CD4-positive, alpha-beta T cell (primary cell): ENCODE data around the gene ERGIC3. TPM values are rescaled to one million over a fixed set of nuclear protein-coding genes. Genes with fewer than 3 reads are reported as not detected.

Experiments
- ATAC-seq: fragments of 200-7000 bp; cut with Tn5 transposase; one replicate; pipeline ENCODE4 v1.10.0; 2022; ENCODE audit warnings: mild to moderate bottlenecking; ENCODE audit not compliant: poor library complexity
- CTCF ChIA-PET: fragments of 350-600 bp; sonication (Branson Sonifier 250); formaldehyde crosslinking; loops from one replicate; lab custom pipeline; 2021; ENCODE audit warnings: antibody characterized with exemption, inconsistent platforms; lab: Charles Lee
- POLR2A ChIA-PET: fragments of 350-600 bp; sonication (Branson Sonifier 250); formaldehyde crosslinking; loops from one replicate; lab custom pipeline; 2021; ENCODE audit warnings: antibody characterized with exemption, inconsistent platforms; lab: Charles Lee
- DNase-seq, 14 experiments: peaks; one replicate each; pipeline ENCODE4 v3.0.0-alpha.2; 2013 to 2020; ENCODE audit warnings: mixed read lengths in 2 of 14
- H3K27ac ChIP-seq, 2 donors: one replicate each; pipeline versions ENCODE4 v1.5.1 to v1.7.0; 2013; ENCODE audit warnings: low read length in 2 of 2, low read depth in 1 of 2, mild to moderate bottlenecking in 1 of 2
- H3K27me3 ChIP-seq, 2 experiments: 1 replicate in 1 of 2; 2 replicates in 1 of 2; pipeline versions ENCODE4 v1.6.1 to v1.7.0; 2013; ENCODE audit warnings: low read length in 2 of 2, control low read depth in 1 of 2, mild to moderate bottlenecking in 1 of 2, moderate library complexity in 1 of 2; ENCODE audit not compliant: insufficient read depth in 2 of 2, control insufficient read depth in 1 of 2
- H3K36me3 ChIP-seq: one replicate; pipeline ENCODE4 v1.6.1; 2013; ENCODE audit warnings: low read length, control low read depth; ENCODE audit not compliant: insufficient read depth
- H3K4me1 ChIP-seq: one replicate; pipeline ENCODE4 v1.6.1; 2013; ENCODE audit warnings: low read length, control low read depth; ENCODE audit not compliant: insufficient read depth
- H3K4me3 ChIP-seq: one replicate; pipeline ENCODE4 v1.5.1; 2013; ENCODE audit warnings: mild to moderate bottlenecking, low read length, moderate library complexity
- H3K9me3 ChIP-seq, 2 experiments: 1 replicate in 1 of 2; 2 replicates in 1 of 2; pipeline versions ENCODE4 v1.6.1 to v1.7.0; 2013; ENCODE audit warnings: low read length in 2 of 2, mild to moderate bottlenecking in 2 of 2, control low read depth in 1 of 2, moderate library complexity in 1 of 2; ENCODE audit not compliant: control insufficient read depth in 1 of 2, insufficient read depth in 1 of 2
- H3K27ac Mint-ChIP-seq: one replicate; pipeline ENCODE4 v1.8.0; 2020; ENCODE audit warnings: mixed read lengths
- H3K27me3 Mint-ChIP-seq: one replicate; pipeline ENCODE4 v1.8.0; 2021; ENCODE audit warnings: mixed read lengths
- H3K36me3 Mint-ChIP-seq: one replicate; pipeline ENCODE4 v1.8.0; 2021; ENCODE audit warnings: low read depth, mixed read lengths
- H3K4me1 Mint-ChIP-seq: one replicate; pipeline ENCODE4 v1.8.0; 2021; ENCODE audit warnings: low read depth, mixed read lengths
- H3K4me3 Mint-ChIP-seq: one replicate; pipeline ENCODE4 v1.8.0; 2020; ENCODE audit warnings: mild to moderate bottlenecking, mixed read lengths
- H3K9me3 Mint-ChIP-seq: one replicate; pipeline ENCODE4 v1.8.0; 2020; ENCODE audit warnings: mixed read lengths
- CTCF ChIP-seq: fragments of 200-600 bp; IDR thresholded peaks from one replicate; pipeline ENCODE4 v1.8.0; 2022; ENCODE audit warnings: antibody characterized with exemption, mild to moderate bottlenecking
- intact Hi-C, 2 experiments: fragments of 100-400 bp; cut with DNase I in 1 of 2; cut with micrococcal nuclease in 1 of 2; formaldehyde crosslinking; loops; one replicate each; pipeline versions ENCODE4 v1.15.1 to v1.9.0; 2023 to 2025; cut with DNase I, micrococcal nuclease
- total RNA-seq, 174 experiments: library from RNA in 2 of 174; stranded (reverse) in 2 of 174; gene quantifications; one replicate each; pipeline ENCODE4 v1.2.3 and lab custom pipeline; 2021 to 2026

ERGIC3 gene
- total RNA-seq, 2 experiments from 2014 or later = 144 to 146 TPM

GRCh38 chr20:35527122-35527769 lies 14.6 kb upstream of the ERGIC3 start:
- CTCF ChIA-PET = interaction anchor here (0.5 to 0.6 kb wide), 2 partner anchors 46 to 476 kb away, joined by 3 read pairs; no protein-coding TSS in a partner anchor

GRCh38 chr20:35529552-35529951 lies 12.3 kb upstream of the ERGIC3 start, which contains the start of gene C20orf173:
Gene C20orf173 (minus strand): TSS chr20:35529652. CDS start chr20:35529373, 279 bp downstream.
- CTCF ChIA-PET = no interaction called here

More at GRCh38 chr20:35527122-35527769, 14.6 kb upstream of the ERGIC3 start:
- Histone ChIP-seq H3K36me3 (no peaks in the 10 kb centered on the region), H3K9me3 (no peaks in the 10 kb centered on the region), H3K27ac (no peak overlapping the region), H3K27me3 (no peaks in the 10 kb centered on the region), H3K4me3 (no peak overlapping the region), H3K4me1 (no peaks in the 10 kb centered on the region)
- intact Hi-C loops = no loop called here
- H3K27ac Mint-ChIP-seq = no peak overlapping the region
- no peak overlapping the region for H3K4me3 Mint-ChIP-seq
- no peaks in the 10 kb centered on the region for H3K9me3 Mint-ChIP-seq
- DNase-seq (no peak), ATAC-seq (no peak)
- H3K36me3 Mint-ChIP-seq = no peaks in the 10 kb centered on the region
- H3K4me1 Mint-ChIP-seq = no peaks in the 10 kb centered on the region
- H3K27me3 Mint-ChIP-seq = no peaks in the 10 kb centered on the region
- POLR2A ChIA-PET = no interaction called here
- no peak for TF ChIP-seq CTCF

GRCh38 chr20:35539756-35540212 lies 2.1 kb upstream of the ERGIC3 start:
- Mint-ChIP-seq H3K36me3 (peaks cover 14% of the 10 kb centered on the region), H3K9me3 (no peaks in the 10 kb centered on the region), H3K4me1 (peaks cover 32% of the 10 kb centered on the region), H3K27me3 (no peaks in the 10 kb centered on the region), H3K4me3 (no peak overlapping the region), H3K27ac (no peak overlapping the region)
- DNase-seq (peak in 5 of 14 experiments; percentile 11 to 42 (median 15)), ATAC-seq (no peak)
- no peaks in the 10 kb centered on the region for H3K27me3 ChIP-seq
- no peak overlapping the region for H3K27ac ChIP-seq
- intact Hi-C loops = loop anchor here (2.0 to 5.0 kb wide), 7 partner anchors 78 to 1237 kb away; partner anchors contain the start of genes AAR2 (in 1 of the 2), ACSS2 (in 1 of the 2), AHCY (in 1 of the 2) and CEP250 (in 1 of the 2)
- H3K9me3 ChIP-seq = no peaks in the 10 kb centered on the region
- POLR2A ChIA-PET = no interaction called here
- peaks cover 18% of the 10 kb centered on the region for H3K4me1 ChIP-seq
- no peak overlapping the region for H3K4me3 ChIP-seq
- no peak for TF ChIP-seq CTCF
- CTCF ChIA-PET = no interaction called here
- peaks cover 5% of the 10 kb centered on the region for H3K36me3 ChIP-seq

More at GRCh38 chr20:35529552-35529951, 12.3 kb upstream of the ERGIC3 start, which contains the start of gene C20orf173:
- intact Hi-C loops = no loop called here
- Histone ChIP-seq H3K27me3 (no peaks in the 10 kb centered on the region), H3K9me3 (no peaks in the 10 kb centered on the region), H3K36me3 (no peaks in the 10 kb centered on the region), H3K27ac (no peak within 1 kb of the TSS), H3K4me1 (no peaks in the 10 kb centered on the region), H3K4me3 (no peak within 1 kb of the TSS)
- ATAC-seq = no peak
- TF ChIP-seq CTCF = no peak
- H3K36me3 Mint-ChIP-seq = no peaks in the 10 kb centered on the region
- POLR2A ChIA-PET = no interaction called here
- H3K4me3 Mint-ChIP-seq = no peak within 1 kb of the TSS
- no peaks in the 10 kb centered on the region for H3K4me1 Mint-ChIP-seq
- no peak within 1 kb of the TSS for H3K27ac Mint-ChIP-seq
- no peaks in the 10 kb centered on the region for H3K27me3 Mint-ChIP-seq
- no peak for DNase-seq
- H3K9me3 Mint-ChIP-seq = no peaks in the 10 kb centered on the region
